WERI-Rb-1 (cell line): ENCODE measurements around the gene TIMM23.

Source experiments
- DNase-seq: peaks from one replicate; pipeline ENCODE4 v3.0.0-alpha.2; 2020
- H3K27ac ChIP-seq: fragments of 250-450 bp; sonication (Bioruptor Pico); 2 replicates; pipeline ENCODE4 v1.5.1; 2020; ENCODE audit warnings: mild to moderate bottlenecking, moderate library complexity
- H3K27me3 ChIP-seq: fragments of 250-450 bp; sonication (Bioruptor Pico); 2 replicates; pipeline ENCODE4 v1.5.1; 2021; ENCODE audit warnings: mild to moderate bottlenecking, low read depth, moderate library complexity; ENCODE audit not compliant: insufficient read depth, severe bottlenecking
- H3K36me3 ChIP-seq: fragments of 250-450 bp; sonication (Bioruptor Pico); 2 replicates; pipeline ENCODE4 v1.5.1; 2020; ENCODE audit warnings: mild to moderate bottlenecking, moderate library complexity
- H3K4me3 ChIP-seq: 2 replicates; pipeline ENCODE4 v1.5.1; 2011; ENCODE audit warnings: low read depth, mild to moderate bottlenecking, control low read depth, low read length
- H3K9me3 ChIP-seq: fragments of 250-450 bp; sonication (Bioruptor Pico); 2 replicates; pipeline ENCODE4 v1.5.1; 2021; ENCODE audit warnings: mild to moderate bottlenecking, moderate library complexity; ENCODE audit not compliant: severe bottlenecking
- CTCF ChIP-seq: IDR thresholded peaks from 2 replicates; pipeline ENCODE4 v1.5.1; 2011; ENCODE audit warnings: low read depth, mild to moderate bottlenecking, control low read depth, inconsistent platforms, low read length

TIMM23 gene

GRCh38 chr10:46022978-46023702 lies 50.9 kb downstream of the TIMM23 start:
- peak; percentile 34; the same call in 1 of the 2 replicates for TF ChIP-seq CTCF
- peak overlapping the region; percentile 75 for H3K27ac ChIP-seq
- no peaks in the 10 kb centered on the region; the same call in 1 of the 2 replicates for H3K36me3 ChIP-seq
- peak; percentile 97 for DNase-seq
- H3K4me3 ChIP-seq, result peak overlapping the region; percentile 58
- H3K9me3 ChIP-seq, result no peaks in the 10 kb centered on the region
- no peaks in the 10 kb centered on the region for H3K27me3 ChIP-seq

DNA sequence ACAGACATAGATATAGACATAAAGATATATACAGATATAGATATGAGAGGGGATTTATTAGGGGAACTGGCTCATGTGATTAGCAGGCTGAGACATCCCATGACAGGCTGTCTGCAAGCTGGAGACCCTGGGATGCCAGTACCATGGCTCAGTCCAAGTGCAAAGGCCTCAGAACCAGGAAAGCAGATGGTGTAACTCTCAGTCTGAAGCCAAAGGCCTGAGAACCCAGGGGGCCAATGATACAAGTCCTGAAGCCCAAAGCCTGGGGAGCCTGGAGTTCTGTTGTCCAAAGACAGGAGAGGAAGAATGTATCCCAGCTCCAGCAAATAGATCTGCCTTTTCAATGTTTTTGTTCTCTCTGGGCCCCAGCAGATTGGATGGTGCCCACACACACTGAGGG lies 52.7 kb downstream of the TIMM23 start:
- Histone ChIP-seq H3K36me3 (no peaks in the 10 kb centered on the region; the same call in 1 of the 2 replicates), H3K9me3 (no peaks in the 10 kb centered on the region), H3K4me3 (no peak overlapping the region), H3K27me3 (no peaks in the 10 kb centered on the region), H3K27ac (peak overlapping the region; percentile 2; the same call in 1 of the 2 replicates)
- DNase-seq, result no peak
- TF ChIP-seq CTCF, result no peak

- TF ChIP-seq CTCF, result no peak
- peak; percentile 33 for DNase-seq
- H3K36me3 ChIP-seq, result no peaks in the 10 kb centered on the region; the same call in 1 of the 2 replicates
- H3K4me3 ChIP-seq, result no peak overlapping the region
- peak overlapping the region; percentile 2 for H3K27ac ChIP-seq
- no peaks in the 10 kb centered on the region for H3K9me3 ChIP-seq
- H3K27me3 ChIP-seq, result no peaks in the 10 kb centered on the region
Measured at GRCh38 chr10:46025406-46025805, 53.1 kb downstream of the TIMM23 start.

GRCh38 chr10:46026106-46026505 lies 53.8 kb downstream of the TIMM23 start:
- H3K4me3 ChIP-seq, result no peak overlapping the region
- H3K9me3 ChIP-seq, result no peaks in the 10 kb centered on the region
- no peaks in the 10 kb centered on the region; the same call in 1 of the 2 replicates for H3K36me3 ChIP-seq
- TF ChIP-seq CTCF, result no peak
- no peak for DNase-seq
- peak overlapping the region; percentile 2; the same call in 1 of the 2 replicates for H3K27ac ChIP-seq
- H3K27me3 ChIP-seq, result no peaks in the 10 kb centered on the region

- Histone ChIP-seq H3K4me3 (no peak overlapping the region), H3K36me3 (no peaks in the 10 kb centered on the region; the same call in 1 of the 2 replicates), H3K27me3 (no peaks in the 10 kb centered on the region), H3K27ac (no peak overlapping the region), H3K9me3 (no peaks in the 10 kb centered on the region)
- DNase-seq, result peak; percentile 24
- peak; percentile 48 for TF ChIP-seq CTCF
Measured at GRCh38 chr10:46028584-46029460, 56.5 kb downstream of the TIMM23 start.
